ENCODE results near the gene PDLIM3. TPM values are rescaled to one million over a fixed set of nuclear protein-coding genes. Genes with fewer than 3 reads are reported as not detected.

PDLIM3 gene
- total RNA-seq, 3 donors from 2014 or later (not counting 1 experiment from before 2014, with no cell fraction given), result not detected

- whole genome bisulfite sequencing (ENCODE audit: insufficient coverage), result 70% methylated on average over 8 of the region's 9 CpGs
Measured at GRCh38 chr4:185469580-185470154, 65.6 kb downstream of the PDLIM3 start.

GRCh38 chr4:185468999-185469398, 66.3 kb downstream of the PDLIM3 start:
- ATAC-seq (no peak), DNase-seq (peak in 1 of 2 donors; percentile 20)
- H3K36me3 Mint-ChIP-seq, result no peaks in the 10 kb centered on the region
- H3K9me3 Mint-ChIP-seq, result no peaks in the 10 kb centered on the region
- Histone ChIP-seq H3K9me3 (ENCODE audit: control insufficient read depth, insufficient read depth, low read length) (no peaks in the 10 kb centered on the region), H3K36me3 (ENCODE audit: control insufficient read depth, insufficient read depth, low read length) (no peaks in the 10 kb centered on the region), H3K27me3 (ENCODE audit: control insufficient read depth, insufficient read depth, low read length) (no peaks in the 10 kb centered on the region), H3K27ac (ENCODE audit: low read length) (no peak overlapping the region), H3K4me3 (ENCODE audit: low read length) (no peak overlapping the region), H3K4me1 (ENCODE audit: control insufficient read depth, insufficient read depth, low read length) (peaks cover 17% of the 10 kb centered on the region)
- no peak overlapping the region for H3K4me3 Mint-ChIP-seq
- no peak for TF ChIP-seq CTCF (IDR thresholded peaks at IDR 0.05)
- H3K27me3 Mint-ChIP-seq (ENCODE audit: low read depth in 2 of 2), result peaks cover 10 to 12% of the 10 kb centered on the region in 2 donors
- intact Hi-C loops (cut with micrococcal nuclease), result no loop called here
- 86% methylated on average over 2 of the region's 2 CpGs for WGBS (ENCODE audit: insufficient coverage)
- H3K27ac Mint-ChIP-seq, result no peak overlapping the region
- peaks cover 12 to 17% of the 10 kb centered on the region in 2 donors for H3K4me1 Mint-ChIP-seq

More at GRCh38 chr4:185469580-185470154, 65.6 kb downstream of the PDLIM3 start:
- intact Hi-C loops (cut with micrococcal nuclease), result loop anchor here (2.0 kb wide), 2 partner anchors 45 to 73 kb away; partner anchors contain the start of genes ANKRD37 and UFSP2
- Histone ChIP-seq H3K9me3 (ENCODE audit: control insufficient read depth, insufficient read depth, low read length) (no peaks in the 10 kb centered on the region), H3K27ac (ENCODE audit: low read length) (no peak overlapping the region), H3K4me1 (ENCODE audit: control insufficient read depth, insufficient read depth, low read length) (peaks cover 17% of the 10 kb centered on the region), H3K4me3 (ENCODE audit: low read length) (no peak overlapping the region), H3K36me3 (ENCODE audit: control insufficient read depth, insufficient read depth, low read length) (no peaks in the 10 kb centered on the region), H3K27me3 (ENCODE audit: control insufficient read depth, insufficient read depth, low read length) (peaks cover 5% of the 10 kb centered on the region)
- ATAC-seq (no peak), DNase-seq (peak in 1 of 2 donors; percentile 29)
- Mint-ChIP-seq H3K27me3 (ENCODE audit: low read depth in 2 of 2) (peaks cover 10 to 12% of the 10 kb centered on the region in 2 donors), H3K27ac (peak overlapping the region; percentile 66 to 67), H3K4me3 (peak overlapping the region; percentile 82), H3K36me3 (no peaks in the 10 kb centered on the region), H3K4me1 (peaks cover 12 to 17% of the 10 kb centered on the region in 2 donors), H3K9me3 (no peaks in the 10 kb centered on the region)
- TF ChIP-seq CTCF (IDR thresholded peaks at IDR 0.05), result no peak

- intact Hi-C loops (cut with micrococcal nuclease), result no loop called here
- Histone ChIP-seq H3K27ac (ENCODE audit: low read length) (no peak overlapping the region), H3K9me3 (ENCODE audit: control insufficient read depth, insufficient read depth, low read length) (no peaks in the 10 kb centered on the region), H3K27me3 (ENCODE audit: control insufficient read depth, insufficient read depth, low read length) (no peaks in the 10 kb centered on the region), H3K36me3 (ENCODE audit: control insufficient read depth, insufficient read depth, low read length) (no peaks in the 10 kb centered on the region), H3K4me3 (ENCODE audit: low read length) (no peak overlapping the region), H3K4me1 (ENCODE audit: control insufficient read depth, insufficient read depth, low read length) (peaks cover 17% of the 10 kb centered on the region)
- WGBS (ENCODE audit: insufficient coverage), result 88% methylated on average over 8 of the region's 8 CpGs
- H3K27ac Mint-ChIP-seq, result no peak overlapping the region
- H3K9me3 Mint-ChIP-seq, result no peaks in the 10 kb centered on the region
- H3K36me3 Mint-ChIP-seq, result no peaks in the 10 kb centered on the region
- DNase-seq (peak in 1 of 2 donors; percentile 6), ATAC-seq (no peak)
- no peak for TF ChIP-seq CTCF (IDR thresholded peaks at IDR 0.05)
- H3K27me3 Mint-ChIP-seq (ENCODE audit: low read depth in 2 of 2), result peaks cover 5 to 12% of the 10 kb centered on the region in 2 donors
- no peak overlapping the region for H3K4me3 Mint-ChIP-seq
- peaks cover 12 to 17% of the 10 kb centered on the region in 2 donors for H3K4me1 Mint-ChIP-seq
Measured at GRCh38 chr4:185467991-185468390, 67.3 kb downstream of the PDLIM3 start.

GRCh38 chr4:185467101-185467500, 68.2 kb downstream of the PDLIM3 start:
- Mint-ChIP-seq H3K4me3 (no peak overlapping the region), H3K27me3 (ENCODE audit: low read depth in 2 of 2) (peaks cover 0 to 7% of the 10 kb centered on the region in 2 donors), H3K27ac (no peak overlapping the region), H3K4me1 (peaks cover 11 to 17% of the 10 kb centered on the region in 2 donors), H3K9me3 (no peaks in the 10 kb centered on the region), H3K36me3 (no peaks in the 10 kb centered on the region)
- DNase-seq (no peak), ATAC-seq (no peak)
- intact Hi-C loops (cut with micrococcal nuclease), result no loop called here
- no peaks in the 10 kb centered on the region for H3K36me3 ChIP-seq (ENCODE audit: control insufficient read depth, insufficient read depth, low read length)
- peaks cover 11% of the 10 kb centered on the region for H3K4me1 ChIP-seq (ENCODE audit: control insufficient read depth, insufficient read depth, low read length)
- no peaks in the 10 kb centered on the region for H3K9me3 ChIP-seq (ENCODE audit: control insufficient read depth, insufficient read depth, low read length)
- TF ChIP-seq CTCF (IDR thresholded peaks at IDR 0.05), result no peak
- H3K4me3 ChIP-seq (ENCODE audit: low read length), result no peak overlapping the region
- no peaks in the 10 kb centered on the region for H3K27me3 ChIP-seq (ENCODE audit: control insufficient read depth, insufficient read depth, low read length)
- WGBS (ENCODE audit: insufficient coverage), result 92% methylated on average over 3 of the region's 4 CpGs
- no peak overlapping the region for H3K27ac ChIP-seq (ENCODE audit: low read length)
